ENCODE results near the gene C2CD4C.

DNA sequence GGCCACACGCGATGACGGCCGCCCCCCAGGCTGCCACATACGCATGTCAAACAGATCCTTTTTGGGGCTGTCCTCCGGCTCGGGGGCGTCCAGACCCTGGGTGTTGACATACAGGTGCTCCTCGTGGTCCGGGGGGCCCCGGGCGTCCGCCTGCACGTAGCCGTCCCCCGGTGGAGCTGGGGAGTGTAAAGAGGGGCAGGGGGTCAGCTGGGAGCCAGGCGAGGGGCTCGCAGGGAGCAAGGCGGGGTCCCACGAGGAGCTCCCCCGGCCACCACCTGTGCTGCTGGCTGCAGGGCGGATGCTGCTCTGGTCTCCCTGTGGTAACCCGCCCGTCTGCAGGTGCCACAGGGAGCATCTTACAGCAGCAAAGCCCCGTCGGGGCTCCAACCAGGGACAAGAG lies 16.1 kb upstream of the C2CD4C start:
- TF ChIP-seq EZH2 (IDR thresholded peaks at IDR 0.05; ENCODE audit: borderline replicate concordance, insufficient read depth, low read length, poor library complexity, severe bottlenecking) (no peak), EP300 (conservative IDR thresholded peaks at IDR 0.05; ENCODE audit: poor library complexity, severe bottlenecking) (no peak), SMC3 (conservative IDR thresholded peaks at IDR 0.05; ENCODE audit: poor library complexity) (no peak), POLR2AphosphoS5 (IDR thresholded peaks at IDR 0.05) (no peak), MXI1 (conservative IDR thresholded peaks at IDR 0.05; ENCODE audit: poor library complexity, severe bottlenecking) (no peak), TAF1 (IDR thresholded peaks at IDR 0.05; ENCODE audit: low read depth) (no peak)
- TF ChIP-seq, protein P1, sequence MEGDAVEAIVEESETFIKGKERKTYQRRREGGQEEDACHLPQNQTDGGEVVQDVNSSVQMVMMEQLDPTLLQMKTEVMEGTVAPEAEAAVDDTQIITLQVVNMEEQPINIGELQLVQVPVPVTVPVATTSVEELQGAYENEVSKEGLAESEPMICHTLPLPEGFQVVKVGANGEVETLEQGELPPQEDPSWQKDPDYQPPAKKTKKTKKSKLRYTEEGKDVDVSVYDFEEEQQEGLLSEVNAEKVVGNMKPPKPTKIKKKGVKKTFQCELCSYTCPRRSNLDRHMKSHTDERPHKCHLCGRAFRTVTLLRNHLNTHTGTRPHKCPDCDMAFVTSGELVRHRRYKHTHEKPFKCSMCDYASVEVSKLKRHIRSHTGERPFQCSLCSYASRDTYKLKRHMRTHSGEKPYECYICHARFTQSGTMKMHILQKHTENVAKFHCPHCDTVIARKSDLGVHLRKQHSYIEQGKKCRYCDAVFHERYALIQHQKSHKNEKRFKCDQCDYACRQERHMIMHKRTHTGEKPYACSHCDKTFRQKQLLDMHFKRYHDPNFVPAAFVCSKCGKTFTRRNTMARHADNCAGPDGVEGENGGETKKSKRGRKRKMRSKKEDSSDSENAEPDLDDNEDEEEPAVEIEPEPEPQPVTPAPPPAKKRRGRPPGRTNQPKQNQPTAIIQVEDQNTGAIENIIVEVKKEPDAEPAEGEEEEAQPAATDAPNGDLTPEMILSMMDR (IDR thresholded peaks at IDR 0.05; ENCODE audit: poor library complexity, severe bottlenecking): no peak
- TF ChIP-seq, protein P2, sequence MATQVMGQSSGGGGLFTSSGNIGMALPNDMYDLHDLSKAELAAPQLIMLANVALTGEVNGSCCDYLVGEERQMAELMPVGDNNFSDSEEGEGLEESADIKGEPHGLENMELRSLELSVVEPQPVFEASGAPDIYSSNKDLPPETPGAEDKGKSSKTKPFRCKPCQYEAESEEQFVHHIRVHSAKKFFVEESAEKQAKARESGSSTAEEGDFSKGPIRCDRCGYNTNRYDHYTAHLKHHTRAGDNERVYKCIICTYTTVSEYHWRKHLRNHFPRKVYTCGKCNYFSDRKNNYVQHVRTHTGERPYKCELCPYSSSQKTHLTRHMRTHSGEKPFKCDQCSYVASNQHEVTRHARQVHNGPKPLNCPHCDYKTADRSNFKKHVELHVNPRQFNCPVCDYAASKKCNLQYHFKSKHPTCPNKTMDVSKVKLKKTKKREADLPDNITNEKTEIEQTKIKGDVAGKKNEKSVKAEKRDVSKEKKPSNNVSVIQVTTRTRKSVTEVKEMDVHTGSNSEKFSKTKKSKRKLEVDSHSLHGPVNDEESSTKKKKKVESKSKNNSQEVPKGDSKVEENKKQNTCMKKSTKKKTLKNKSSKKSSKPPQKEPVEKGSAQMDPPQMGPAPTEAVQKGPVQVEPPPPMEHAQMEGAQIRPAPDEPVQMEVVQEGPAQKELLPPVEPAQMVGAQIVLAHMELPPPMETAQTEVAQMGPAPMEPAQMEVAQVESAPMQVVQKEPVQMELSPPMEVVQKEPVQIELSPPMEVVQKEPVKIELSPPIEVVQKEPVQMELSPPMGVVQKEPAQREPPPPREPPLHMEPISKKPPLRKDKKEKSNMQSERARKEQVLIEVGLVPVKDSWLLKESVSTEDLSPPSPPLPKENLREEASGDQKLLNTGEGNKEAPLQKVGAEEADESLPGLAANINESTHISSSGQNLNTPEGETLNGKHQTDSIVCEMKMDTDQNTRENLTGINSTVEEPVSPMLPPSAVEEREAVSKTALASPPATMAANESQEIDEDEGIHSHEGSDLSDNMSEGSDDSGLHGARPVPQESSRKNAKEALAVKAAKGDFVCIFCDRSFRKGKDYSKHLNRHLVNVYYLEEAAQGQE (IDR thresholded peaks at IDR 0.05; ENCODE audit: borderline replicate concordance): no peak

All from neural cell (in vitro differentiated cells).